Colonic mucosa (tissue), 4 donors: ENCODE measurements around the gene SERINC3. TPM values are rescaled to one million over a fixed set of nuclear protein-coding genes. Genes with fewer than 3 reads are reported as not detected.
A peak's percentile ranks its signal among the peaks of the same experiment; 100 is the strongest.

Source experiments
- DNase-seq: peaks from one replicate; pipeline ENCODE4 v3.0.0-alpha.2; 2020
- H3K27ac ChIP-seq: fragments of 200-600 bp; one replicate; pipeline ENCODE4 v1.8.0; 2021
- H3K27me3 ChIP-seq: fragments of 200-600 bp; one replicate; pipeline ENCODE4 v1.8.0; 2021
- H3K36me3 ChIP-seq: fragments of 200-600 bp; one replicate; pipeline ENCODE4 v1.8.0; 2021
- H3K4me1 ChIP-seq: fragments of 200-600 bp; one replicate; pipeline ENCODE4 v1.8.0; 2021; ENCODE audit warnings: mild to moderate bottlenecking
- H3K4me3 ChIP-seq: fragments of 200-600 bp; one replicate; pipeline ENCODE4 v1.8.0; 2021
- H3K9ac ChIP-seq, 2 donors: one replicate each; pipeline ENCODE4 v1.7.0; 2013; ENCODE audit warnings: control low read depth in 2 of 2, low read depth in 2 of 2, low read length in 2 of 2
- H3K9me3 ChIP-seq: fragments of 200-600 bp; one replicate; pipeline ENCODE4 v1.8.0; 2021
- intact Hi-C: fragments of 100-400 bp; cut with DNase I; formaldehyde crosslinking; loops from one replicate; pipeline ENCODE4 v1.14.1; 2022
- total RNA-seq, 2 donors: library from RNA; stranded (reverse); fragmentation: NEBNext Ultra II Directional in 1 of 2; extraction: Animal tissue kit (Norgen Biotek cat#: 25700) in 1 of 2; gene quantifications; one replicate each; pipeline ENCODE4 v1.2.1, GENCODE V29; 2021
- TF ChIP-seq, protein P1 (sequence below): fragments of 200-600 bp; IDR thresholded peaks from one replicate; pipeline ENCODE4 v1.8.0; 2022; ENCODE audit warnings: antibody characterized with exemption, mild to moderate bottlenecking
- donor health status: healthy.
- donor health status: DM: no; HTN: no; CAD: no.
- donor health status: DM: no; HTN: no; CAD: no.

Gene SERINC3
- total RNA-seq, 2 donors from 2014 or later: 82.8 to 121 TPM

GRCh38 chr20:44526129-44526528, 4.3 kb upstream of the SERINC3 start:
- intact Hi-C loops: no loop called here
- Histone ChIP-seq H3K27me3 (no peaks in the 10 kb centered on the region), H3K4me1 (peaks cover under 1% of the 10 kb centered on the region), H3K27ac (no peak overlapping the region), H3K9me3 (no peaks in the 10 kb centered on the region), H3K9ac (no peak overlapping the region), H3K36me3 (no peaks in the 10 kb centered on the region), H3K4me3 (no peak overlapping the region)
- TF ChIP-seq, protein P1, sequence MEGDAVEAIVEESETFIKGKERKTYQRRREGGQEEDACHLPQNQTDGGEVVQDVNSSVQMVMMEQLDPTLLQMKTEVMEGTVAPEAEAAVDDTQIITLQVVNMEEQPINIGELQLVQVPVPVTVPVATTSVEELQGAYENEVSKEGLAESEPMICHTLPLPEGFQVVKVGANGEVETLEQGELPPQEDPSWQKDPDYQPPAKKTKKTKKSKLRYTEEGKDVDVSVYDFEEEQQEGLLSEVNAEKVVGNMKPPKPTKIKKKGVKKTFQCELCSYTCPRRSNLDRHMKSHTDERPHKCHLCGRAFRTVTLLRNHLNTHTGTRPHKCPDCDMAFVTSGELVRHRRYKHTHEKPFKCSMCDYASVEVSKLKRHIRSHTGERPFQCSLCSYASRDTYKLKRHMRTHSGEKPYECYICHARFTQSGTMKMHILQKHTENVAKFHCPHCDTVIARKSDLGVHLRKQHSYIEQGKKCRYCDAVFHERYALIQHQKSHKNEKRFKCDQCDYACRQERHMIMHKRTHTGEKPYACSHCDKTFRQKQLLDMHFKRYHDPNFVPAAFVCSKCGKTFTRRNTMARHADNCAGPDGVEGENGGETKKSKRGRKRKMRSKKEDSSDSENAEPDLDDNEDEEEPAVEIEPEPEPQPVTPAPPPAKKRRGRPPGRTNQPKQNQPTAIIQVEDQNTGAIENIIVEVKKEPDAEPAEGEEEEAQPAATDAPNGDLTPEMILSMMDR: no peak
- no peak for DNase-seq

DNA sequence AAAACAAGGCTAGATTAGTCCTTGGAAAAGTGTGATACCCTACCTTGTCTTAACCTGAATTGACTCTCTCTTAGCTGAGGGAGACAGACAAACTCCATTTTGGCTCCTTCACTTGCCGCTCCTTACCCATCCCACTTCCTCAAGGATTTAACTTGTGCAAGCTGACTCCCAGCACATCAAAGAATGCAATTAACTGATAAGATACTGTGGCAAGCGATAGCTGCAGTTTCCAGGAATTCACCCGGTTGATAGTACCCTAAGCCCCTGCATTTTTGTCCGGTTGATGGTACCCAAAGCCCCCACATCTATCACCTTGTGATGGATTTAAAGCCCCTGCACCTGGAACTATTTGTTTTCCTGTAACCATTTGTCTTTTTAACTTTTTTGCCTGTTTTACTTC, 1.9 kb upstream of the SERINC3 start:
- intact Hi-C loops: no loop called here

GRCh38 chr20:44522841-44523240, 971 bp upstream of the SERINC3 start:
- no peaks in the 10 kb centered on the region for H3K27me3 ChIP-seq
- peaks cover 14% of the 10 kb centered on the region for H3K4me1 ChIP-seq
- no peak for DNase-seq
- H3K9ac ChIP-seq: no peak overlapping the region
- no peaks in the 10 kb centered on the region for H3K36me3 ChIP-seq
- H3K27ac ChIP-seq: no peak overlapping the region
- intact Hi-C loops: no loop called here
- no peak overlapping the region for H3K4me3 ChIP-seq
- TF ChIP-seq, protein P1: no peak
- H3K9me3 ChIP-seq: no peaks in the 10 kb centered on the region

More for the DNA sequence above, 1.9 kb upstream of the SERINC3 start:
- DNase-seq: no peak
- Histone ChIP-seq H3K4me1 (peaks cover 14% of the 10 kb centered on the region), H3K27ac (no peak overlapping the region), H3K4me3 (no peak overlapping the region), H3K9ac (no peak overlapping the region), H3K36me3 (no peaks in the 10 kb centered on the region), H3K9me3 (no peaks in the 10 kb centered on the region), H3K27me3 (no peaks in the 10 kb centered on the region)
- TF ChIP-seq, protein P1: no peak

GRCh38 chr20:44520881-44521280, 989 bp downstream of the SERINC3 start:
- TF ChIP-seq, protein P1: no peak
- intact Hi-C loops: no loop called here
- peak overlapping the region; percentile 89 for H3K4me3 ChIP-seq
- peak overlapping the region; percentile 95 for H3K27ac ChIP-seq
- H3K27me3 ChIP-seq: no peaks in the 10 kb centered on the region
- H3K9me3 ChIP-seq: no peaks in the 10 kb centered on the region
- H3K36me3 ChIP-seq: no peaks in the 10 kb centered on the region
- DNase-seq: no peak
- H3K4me1 ChIP-seq: peaks cover 14% of the 10 kb centered on the region
- H3K9ac ChIP-seq: peak overlapping the region in 1 of 2 donors; percentile 85

- intact Hi-C loops: loop anchor here (5.0 kb wide), 1 partner anchor 41 kb away; the partner anchor contains the start of gene TTPAL
- H3K27me3 ChIP-seq: no peaks in the 10 kb centered on the region
- no peaks in the 10 kb centered on the region for H3K9me3 ChIP-seq
- no peaks in the 10 kb centered on the region for H3K36me3 ChIP-seq
- H3K4me1 ChIP-seq: peaks cover 14% of the 10 kb centered on the region
- TF ChIP-seq, protein P1: no peak
- H3K4me3 ChIP-seq: no peak overlapping the region
- no peak overlapping the region for H3K27ac ChIP-seq
- no peak for DNase-seq
- no peak overlapping the region for H3K9ac ChIP-seq
These were observed 3.6 kb downstream of the SERINC3 start for GRCh38 chr20:44518248-44518647.
